SK-N-SH treated with all-trans-retinoic acid at 6 μM for 48 hours (cell line): ENCODE data around the gene LTBP1.

Experiments
- ATAC-seq: fragments of 200-7000 bp; cut with Tn5 transposase; 3 replicates; pipeline ENCODE4 v1.9.1; 2020; ENCODE audit warnings: mild to moderate bottlenecking, moderate library complexity
- ARNTL ChIP-seq: fragments of 450-650 bp; formaldehyde crosslinking; IDR thresholded peaks from 2 replicates; pipeline ENCODE4 v1.5.0; 2020; ENCODE audit warnings: low read depth, mild to moderate bottlenecking, moderate library complexity, borderline replicate concordance
- BACH2 ChIP-seq: fragments of 250-450 bp; sonication (Bioruptor Pico); IDR thresholded peaks from 2 replicates; pipeline ENCODE4 v1.9.0; 2021; ENCODE audit warnings: mild to moderate bottlenecking, borderline replicate concordance
- CREB5 ChIP-seq: fragments of 250-450 bp; sonication (Bioruptor Pico); IDR thresholded peaks from 2 replicates; pipeline ENCODE4 v1.5.1; 2020; ENCODE audit warnings: low read depth, mild to moderate bottlenecking, moderate library complexity
- CSDC2 ChIP-seq: fragments of 250-450 bp; sonication (Bioruptor Pico); IDR thresholded peaks from 2 replicates; pipeline ENCODE4 v1.5.0; 2020; ENCODE audit warnings: mild to moderate bottlenecking, moderate library complexity
- CSRNP3 ChIP-seq: fragments of 250-450 bp; sonication (Bioruptor Pico); IDR thresholded peaks from 2 replicates; pipeline ENCODE4 v1.5.1; 2021; ENCODE audit warnings: mild to moderate bottlenecking, moderate library complexity
- ESRRG ChIP-seq: fragments of 250-450 bp; sonication (Bioruptor Pico); IDR thresholded peaks from 2 replicates; pipeline ENCODE4 v1.6.1; 2021; ENCODE audit warnings: mild to moderate bottlenecking
- GLIS3 ChIP-seq: fragments of 250-450 bp; sonication (Bioruptor Pico); IDR thresholded peaks from 2 replicates; pipeline ENCODE4 v1.5.0; 2020; ENCODE audit warnings: mild to moderate bottlenecking, moderate library complexity
- ISL1 ChIP-seq: fragments of 250-450 bp; sonication (Bioruptor Pico); IDR thresholded peaks from 2 replicates; pipeline ENCODE4 v2.1.2; 2022; ENCODE audit warnings: mild to moderate bottlenecking, moderate library complexity
- OSR1 ChIP-seq: fragments of 250-450 bp; sonication (Bioruptor Pico); IDR thresholded peaks from 2 replicates; pipeline ENCODE4 v1.8.0; 2022; ENCODE audit warnings: moderate library complexity, mild to moderate bottlenecking, inconsistent platforms
- PATZ1 ChIP-seq: fragments of 250-450 bp; sonication (Bioruptor Pico); IDR thresholded peaks from 2 replicates; pipeline ENCODE4 v1.8.0; 2020; ENCODE audit warnings: mild to moderate bottlenecking, moderate library complexity, borderline replicate concordance
- POU6F1 ChIP-seq: fragments of 250-450 bp; sonication (Bioruptor Pico); IDR thresholded peaks from 2 replicates; pipeline ENCODE4 v1.8.0; 2021; ENCODE audit warnings: low read depth, mild to moderate bottlenecking, moderate library complexity, borderline replicate concordance
- PPARA ChIP-seq: fragments of 250-450 bp; sonication (Bioruptor Pico); IDR thresholded peaks from 2 replicates; pipeline ENCODE4 v1.5.0; 2020; ENCODE audit warnings: mild to moderate bottlenecking, borderline replicate concordance
- RARB ChIP-seq: fragments of 250-450 bp; sonication (Bioruptor Pico); IDR thresholded peaks from 2 replicates; pipeline ENCODE4 v1.8.0; 2021; ENCODE audit warnings: mild to moderate bottlenecking, moderate library complexity
- SNAI2 ChIP-seq: fragments of 250-450 bp; sonication (Bioruptor Pico); IDR thresholded peaks from 2 replicates; pipeline ENCODE4 v1.5.0; 2020; ENCODE audit warnings: mild to moderate bottlenecking, moderate library complexity
- TCF4 ChIP-seq: fragments of 250-450 bp; sonication (Bioruptor Pico); IDR thresholded peaks from 2 replicates; pipeline ENCODE4 v1.8.0; 2021; ENCODE audit warnings: mild to moderate bottlenecking, moderate library complexity, borderline replicate concordance
- TOX ChIP-seq: fragments of 250-450 bp; sonication (Bioruptor Pico); IDR thresholded peaks from 2 replicates; pipeline ENCODE4 v1.8.0; 2021; ENCODE audit warnings: mild to moderate bottlenecking, moderate library complexity, borderline replicate concordance
- TSHZ2 ChIP-seq: fragments of 250-450 bp; sonication (Bioruptor Pico); IDR thresholded peaks from 2 replicates; pipeline ENCODE4 v1.5.0; 2020; ENCODE audit warnings: mild to moderate bottlenecking, moderate library complexity
- ZC3H10 ChIP-seq: fragments of 250-450 bp; sonication (Bioruptor Pico); IDR thresholded peaks from 2 replicates; pipeline ENCODE4 v1.5.1; 2021; ENCODE audit warnings: mild to moderate bottlenecking, moderate library complexity
- ZFP3 ChIP-seq: fragments of 250-450 bp; sonication (Bioruptor Pico); IDR thresholded peaks from 2 replicates; pipeline ENCODE4 v1.5.0; 2020; ENCODE audit warnings: mild to moderate bottlenecking, moderate library complexity
- ZFP30 ChIP-seq: fragments of 450-650 bp; formaldehyde crosslinking; IDR thresholded peaks from 2 replicates; pipeline ENCODE4 v1.5.0; 2022; ENCODE audit warnings: mild to moderate bottlenecking, moderate library complexity
- ZNF565 ChIP-seq: fragments of 450-650 bp; formaldehyde crosslinking; conservative IDR thresholded peaks from 2 replicates; pipeline ENCODE4 v1.5.0; 2020; ENCODE audit warnings: low read depth, mild to moderate bottlenecking, moderate library complexity
- ZNF70 ChIP-seq: fragments of 450-650 bp; formaldehyde crosslinking; IDR thresholded peaks from 2 replicates; pipeline ENCODE4 v1.5.0; 2020; ENCODE audit warnings: mild to moderate bottlenecking, moderate library complexity
- ZNF8 ChIP-seq: fragments of 450-650 bp; formaldehyde crosslinking; IDR thresholded peaks from 2 replicates; pipeline ENCODE4 v1.5.0; 2020; ENCODE audit warnings: mild to moderate bottlenecking, moderate library complexity

Gene LTBP1

GRCh38 chr2:33015421-33016142 lies 68.8 kb downstream of the LTBP1 start:
- TF ChIP-seq TCF4, result no peak
- no peak for TF ChIP-seq GLIS3 (CRISPR knock-in tag)
- no peak for TF ChIP-seq SNAI2 (CRISPR knock-in tag)
- TF ChIP-seq PATZ1 (CRISPR knock-in tag), result no peak
- no peak for TF ChIP-seq CSDC2 (CRISPR knock-in tag)
- no peak for TF ChIP-seq ZFP30 (CRISPR knock-in tag)
- no peak for TF ChIP-seq ISL1
- no peak for TF ChIP-seq ZNF70 (CRISPR knock-in tag)
- no peak for TF ChIP-seq ZFP3 (CRISPR knock-in tag)
- TF ChIP-seq ZC3H10, result no peak
- no peak for TF ChIP-seq PPARA (CRISPR knock-in tag)
- no peak for TF ChIP-seq ZNF8 (CRISPR knock-in tag)
- TF ChIP-seq CSRNP3, result no peak
- ATAC-seq, result peak; percentile 55

GRCh38 chr2:33018271-33018670 lies 71.5 kb downstream of the LTBP1 start:
- ATAC-seq, result no peak
- TF ChIP-seq ZC3H10 (no peak), POU6F1 (CRISPR knock-in tag) (no peak), RARB (CRISPR knock-in tag) (no peak), ZFP30 (CRISPR knock-in tag) (no peak), CSDC2 (CRISPR knock-in tag) (no peak), ZFP3 (CRISPR knock-in tag) (no peak), TOX (CRISPR knock-in tag) (no peak), TSHZ2 (no peak), SNAI2 (CRISPR knock-in tag) (no peak), BACH2 (CRISPR knock-in tag) (no peak), ZNF565 (no peak), ZNF70 (CRISPR knock-in tag) (no peak), ARNTL (CRISPR knock-in tag) (no peak)

- TF ChIP-seq ZNF8 (CRISPR knock-in tag) (no peak), GLIS3 (CRISPR knock-in tag) (no peak), RARB (CRISPR knock-in tag) (no peak), ZC3H10 (no peak), OSR1 (CRISPR knock-in tag) (no peak), TOX (CRISPR knock-in tag) (no peak), CSRNP3 (no peak), TCF4 (no peak), ZFP3 (CRISPR knock-in tag) (no peak), ISL1 (no peak), SNAI2 (CRISPR knock-in tag) (no peak), CREB5 (no peak), ESRRG (CRISPR knock-in tag) (no peak), BACH2 (CRISPR knock-in tag) (no peak), TSHZ2 (no peak)
- no peak for ATAC-seq
Observed at GRCh38 chr2:33019796-33020195, 73.0 kb downstream of the LTBP1 start.
